GM12878 (cell line): Measurements from ENCODE around the gene CMTM3. TPM values are rescaled to one million over a fixed set of nuclear protein-coding genes. Genes with fewer than 3 reads are reported as not detected.

Source experiments
- ATAC-seq: fragments of 200-7000 bp; cut with Tn5 transposase; 3 replicates; pipeline ENCODE4 v1.9.1; 2020; ENCODE audit warnings: mild to moderate bottlenecking, moderate library complexity
- BruUV-seq: library from RNA; stranded (reverse); fragments of 400-500 nt; replicated peaks from 2 replicates; lab custom pipeline; 2021; lab: Mats Ljungman, UMichigan
- CTCF ChIA-PET: fragments of 300-600 bp; sonication (Branson Sonifier 250); formaldehyde crosslinking; extraction: SDS; loops from one replicate; lab custom pipeline; 2021; ENCODE audit warnings: inconsistent platforms; lab: Yijun Ruan, JAX
- POLR2A ChIA-PET: fragments of 350-600 bp; formaldehyde crosslinking; extraction: SDS; loops from one replicate; lab custom pipeline; 2021; ENCODE audit warnings: inconsistent platforms; lab: Charles Lee
- RAD21 ChIA-PET: fragments of 300-600 bp; sonication (Branson Sonifier 250); formaldehyde crosslinking; loops from one replicate; lab custom pipeline; 2023; ENCODE audit warnings: antibody characterized with exemption; ENCODE audit not compliant: unreplicated experiment; lab: Charles Lee
- SMC1A ChIA-PET: fragments of 300-600 bp; sonication (Branson Sonifier 250); formaldehyde crosslinking; loops from one replicate; lab custom pipeline; 2023; ENCODE audit not compliant: unreplicated experiment, uncharacterized antibody; lab: Charles Lee
- DNase-seq: peaks from one replicate; pipeline ENCODE4 v3.0.0-alpha.2; 2011; ENCODE audit warnings: low read depth, low spot score
- FAIRE-seq: peaks from 3 replicates; lab custom pipeline; 2011; peaks lifted over from hg19 to GRCh38; lab: Jason Lieb, UNC
- H2AFZ ChIP-seq: 2 replicates; pipeline ENCODE4 v1.6.0; 2011; ENCODE audit warnings: low read depth, low read length, control low read depth; ENCODE audit not compliant: control insufficient read depth
- H3K27ac ChIP-seq: 2 replicates; pipeline ENCODE4 v1.5.1; 2011; ENCODE audit warnings: control low read depth; ENCODE audit not compliant: control insufficient read depth, insufficient read depth
- H3K27me3 ChIP-seq, 2 experiments: replicated peaks in 1 of 2; 2 replicates each; pipeline versions ENCODE4 v1.6.0 to v1.6.1; 2011; ENCODE audit warnings: low read length in 1 of 2; ENCODE audit not compliant: control insufficient read depth in 2 of 2, insufficient read depth in 2 of 2
- H3K36me3 ChIP-seq, 2 experiments: 2 replicates each; pipeline ENCODE4 v1.5.1; 2011; ENCODE audit warnings: low read length in 1 of 2; ENCODE audit not compliant: control insufficient read depth in 2 of 2, insufficient read depth in 2 of 2
- H3K4me1 ChIP-seq: 2 replicates; pipeline ENCODE4 v1.6.1; 2011; ENCODE audit warnings: mild to moderate bottlenecking, low read length, moderate library complexity, mixed read lengths; ENCODE audit not compliant: control insufficient read depth, insufficient read depth
- H3K4me2 ChIP-seq: 2 replicates; pipeline ENCODE4 v1.6.0; 2011; ENCODE audit warnings: control low read depth; ENCODE audit not compliant: control insufficient read depth, insufficient read depth
- H3K4me3 ChIP-seq: fragments of 200-600 bp; sonication (generic); 2 replicates; pipeline ENCODE4 v1.5.1; 2016
- H3K79me2 ChIP-seq: 2 replicates; pipeline ENCODE4 v1.6.0; 2011; ENCODE audit warnings: low read length; ENCODE audit not compliant: control insufficient read depth, insufficient read depth
- H3K9ac ChIP-seq: 2 replicates; pipeline ENCODE4 v1.8.0; 2011; ENCODE audit warnings: low read length, control low read depth, mixed read lengths; ENCODE audit not compliant: control insufficient read depth, insufficient read depth
- H3K9me3 ChIP-seq: replicated peaks from 3 replicates; pipeline ENCODE4 v1.5.1; 2011; ENCODE audit warnings: mild to moderate bottlenecking, low read length; ENCODE audit not compliant: control insufficient read depth, insufficient read depth
- H4K20me1 ChIP-seq: 2 replicates; pipeline ENCODE4 v1.6.0; 2011; ENCODE audit not compliant: control insufficient read depth, insufficient read depth
- BHLHE40 ChIP-seq, 2 experiments: fragments of 450-650 bp in 1 of 2; IDR thresholded peaks; 2 replicates each; pipeline ENCODE4 v1.6.1; 2011 to 2017; ENCODE audit warnings: low read depth in 2 of 2, borderline replicate concordance in 1 of 2, improper control_type of control experiment in 1 of 2, low read length in 1 of 2, mild to moderate bottlenecking in 1 of 2
- CREB1 ChIP-seq: IDR thresholded peaks from 2 replicates; pipeline ENCODE4 v1.6.1; 2012; ENCODE audit warnings: low read depth, mild to moderate bottlenecking, inconsistent platforms
- HDAC6 ChIP-seq: fragments of 200-600 bp; sonication (generic); IDR thresholded peaks from one replicate; pipeline ENCODE4 v1.8.0; 2017; ENCODE audit warnings: antibody characterized with exemption; ENCODE audit not compliant: unreplicated experiment
- IKZF1 ChIP-seq: fragments of 450-650 bp; conservative IDR thresholded peaks from 2 replicates; pipeline ENCODE4 v1.6.1; 2017; ENCODE audit warnings: antibody characterized with exemption, mild to moderate bottlenecking
- MYB ChIP-seq: fragments of 150-350 bp; IDR thresholded peaks from 2 replicates; pipeline ENCODE4 v1.6.1; 2014; ENCODE audit warnings: mild to moderate bottlenecking, low read depth, low read length, borderline replicate concordance
- RFX5 ChIP-seq: IDR thresholded peaks from 2 replicates; pipeline ENCODE4 v1.6.1; 2011; ENCODE audit warnings: low read depth, low read length, improper control_type of control experiment
- RUNX3 ChIP-seq: IDR thresholded peaks from 2 replicates; pipeline ENCODE4 v1.6.1; 2012; ENCODE audit warnings: low read length, inconsistent platforms
- WGBS: methylation state at CpG from one replicate; pipeline ENCODE4 v1.1.6; 2016; ENCODE audit warnings: low lambda C conversion rate; ENCODE audit not compliant: insufficient replicate concordance, insufficient coverage; ENCODE audit errors: missing lambda C conversion rate; 5-methylcytosine and 5-hydroxymethylcytosine counted together
- in situ Hi-C: fragments of 300-500 bp; cut with MboI; formaldehyde crosslinking; loops from 9 replicates; pipeline ENCODE4 v1.14.3; 2018; ENCODE audit warnings: mixed read lengths
- intact Hi-C: fragments of 100-400 bp; cut with micrococcal nuclease; formaldehyde crosslinking; loops from one replicate; pipeline ENCODE4 v1.14.2; 2022; ENCODE audit not compliant: unreplicated experiment
- polyA plus RNA-seq, 11 experiments: library from polyadenylated mRNA; depleted of rRNA in 4 of 11; unstranded in 6 of 11; stranded (reverse) in 5 of 11; fragments of >200 nt; fragmentation: Nextera tagmentation in 4 of 11; fragmentation: Illumina TruSeq in 1 of 11; extraction: Ambion mirVana in 4 of 11; extraction: Trizol in 1 of 11; gene quantifications; 1 replicate in 1 of 11; 2 replicates in 10 of 11; pipeline versions ENCODE4 v1.2.1 to v1.2.3, GENCODE V29; 2011 to 2016; ENCODE audit warnings: inconsistent platforms in 2 of 11, missing spikeins in 2 of 11, low read depth in 1 of 11
- total RNA-seq, 4 experiments: library from RNA; depleted of rRNA in 3 of 4; stranded (reverse); fragments of >200 nt in 3 of 4; fragmentation: Illumina TruSeq in 1 of 4; extraction: Trizol in 1 of 4; gene quantifications; 2 replicates each; pipeline versions ENCODE4 v1.2.1 to v1.2.3, GENCODE V29; 2013 to 2021
- TF ChIP-seq, protein P1 (sequence below): IDR thresholded peaks from 2 replicates; pipeline ENCODE4 v1.6.1; 2012; ENCODE audit warnings: mild to moderate bottlenecking, low read depth, low read length
- TF ChIP-seq, protein P2 (sequence below): fragments of 450-650 bp; formaldehyde crosslinking; IDR thresholded peaks from 2 replicates; pipeline ENCODE4 v1.4.0; 2022; ENCODE audit warnings: mild to moderate bottlenecking, moderate library complexity
- TF ChIP-seq, protein P3 (sequence below): fragments of 450-650 bp; IDR thresholded peaks from 2 replicates; pipeline ENCODE4 v1.6.1; 2017; ENCODE audit warnings: mild to moderate bottlenecking, low read depth, inconsistent platforms; ENCODE audit not compliant: poor library complexity, severe bottlenecking
- TF ChIP-seq, protein P4 (sequence below): IDR thresholded peaks from 2 replicates; pipeline ENCODE4 v1.6.1; 2011; ENCODE audit warnings: mild to moderate bottlenecking, low read depth, low read length, moderate library complexity; ENCODE audit not compliant: insufficient replicate concordance

CMTM3 gene
- total and polyA plus RNA-seq, 10 of the 15 experiments (the other 5 are each of a cell fraction or from before 2014, with no cell fraction given) = 5.4 to 47.4 (median 28.6) TPM

DNA sequence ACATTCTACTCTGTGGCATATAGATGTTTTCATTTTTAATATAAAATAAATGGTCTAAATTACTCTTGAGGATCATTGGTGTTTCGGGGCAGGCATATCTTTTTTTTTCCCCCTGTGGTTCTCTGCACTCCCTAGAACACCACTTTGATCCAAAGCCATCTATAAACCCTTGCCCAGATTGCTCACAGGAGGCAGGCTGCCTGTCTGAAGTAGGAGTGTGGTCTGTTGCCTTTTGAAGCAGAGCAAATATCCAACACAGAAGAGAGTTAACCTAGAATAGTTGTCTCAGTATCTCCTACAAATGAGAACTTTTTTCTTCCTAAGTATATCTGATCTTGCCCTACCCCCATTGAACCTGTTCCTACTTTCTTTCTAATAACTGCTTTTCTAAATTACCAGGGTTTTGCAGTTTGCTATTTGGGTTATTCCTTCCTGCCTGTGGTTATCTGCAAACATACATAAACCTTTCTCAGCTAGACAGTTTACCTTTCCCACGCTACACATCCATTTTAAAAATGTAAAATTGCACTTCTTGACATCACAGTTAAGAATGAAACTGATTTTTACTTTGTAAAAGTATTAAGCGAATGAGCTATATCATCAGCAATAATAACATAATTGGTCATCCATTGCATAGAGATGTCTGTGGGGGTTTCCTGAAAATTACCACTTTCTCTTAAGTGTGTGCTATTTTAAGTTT is 43.0 kb upstream of the CMTM3 start:
- in situ Hi-C loops (no loop called here), intact Hi-C loops (loop anchor here (2.0 kb wide), 1 partner anchor 45 kb away; no protein-coding TSS in a partner anchor)
- no peaks in the 10 kb centered on the region for H3K27me3 ChIP-seq
- H3K79me2 ChIP-seq = no peaks in the 10 kb centered on the region
- no peaks in the 10 kb centered on the region for H3K4me1 ChIP-seq
- FAIRE-seq (no peak), DNase-seq (no peak), ATAC-seq (peak; percentile 37)
- H3K27ac ChIP-seq = no peak overlapping the region
- H2AFZ ChIP-seq = no peak overlapping the region
- H3K36me3 ChIP-seq = peaks cover 2 to 4% of the 10 kb centered on the region in 2 experiments; a peak in 2 of 4 replicates
- ChIA-PET RAD21 (interaction anchor here (0.9 to 3.5 kb wide), 12 partner anchors 10 to 70 kb away, joined by 3 to 27 read pairs (median 4); partner anchors contain the start of gene CKLF), CTCF (interaction anchor here (0.6 to 4.6 kb wide), 18 partner anchors 9 to 307 kb away, joined by 3 to 47 read pairs (median 5); partner anchors contain the start of genes CKLF and TK2), POLR2A (interaction anchor here (1.2 to 3.8 kb wide), 3 partner anchors 9 to 44 kb away, joined by 3 to 24 read pairs (median 4); partner anchors contain the start of genes CKLF and TK2), SMC1A (interaction anchor here (1.0 to 3.9 kb wide), 13 partner anchors 8 to 177 kb away, joined by 3 to 25 read pairs (median 8); partner anchors contain the start of gene CKLF)
- no peaks in the 10 kb centered on the region for H4K20me1 ChIP-seq
- H3K4me2 ChIP-seq = no peak overlapping the region
- no TSS peak for BruUV-seq
- no peaks in the 10 kb centered on the region for H3K9me3 ChIP-seq
- WGBS = 29% methylated on average over 3 of the region's 3 CpGs
- H3K4me3 ChIP-seq = no peak overlapping the region
- TF ChIP-seq CREB1 (0 out of 2 replicates have a peak, but pooled peaks have one; percentile 11), RFX5 (no peak), IKZF1 (no peak), HDAC6 (no peak), BHLHE40 (IDR thresholded peaks at IDR 0.05; ENCODE audit: borderline replicate concordance in 1 of 2, low read depth in 2 of 2, low read length in 1 of 2) (no peak), RUNX3 (peak; percentile 43; the same call in 1 of the 2 replicates), MYB (no peak)
- TF ChIP-seq, protein P1, sequence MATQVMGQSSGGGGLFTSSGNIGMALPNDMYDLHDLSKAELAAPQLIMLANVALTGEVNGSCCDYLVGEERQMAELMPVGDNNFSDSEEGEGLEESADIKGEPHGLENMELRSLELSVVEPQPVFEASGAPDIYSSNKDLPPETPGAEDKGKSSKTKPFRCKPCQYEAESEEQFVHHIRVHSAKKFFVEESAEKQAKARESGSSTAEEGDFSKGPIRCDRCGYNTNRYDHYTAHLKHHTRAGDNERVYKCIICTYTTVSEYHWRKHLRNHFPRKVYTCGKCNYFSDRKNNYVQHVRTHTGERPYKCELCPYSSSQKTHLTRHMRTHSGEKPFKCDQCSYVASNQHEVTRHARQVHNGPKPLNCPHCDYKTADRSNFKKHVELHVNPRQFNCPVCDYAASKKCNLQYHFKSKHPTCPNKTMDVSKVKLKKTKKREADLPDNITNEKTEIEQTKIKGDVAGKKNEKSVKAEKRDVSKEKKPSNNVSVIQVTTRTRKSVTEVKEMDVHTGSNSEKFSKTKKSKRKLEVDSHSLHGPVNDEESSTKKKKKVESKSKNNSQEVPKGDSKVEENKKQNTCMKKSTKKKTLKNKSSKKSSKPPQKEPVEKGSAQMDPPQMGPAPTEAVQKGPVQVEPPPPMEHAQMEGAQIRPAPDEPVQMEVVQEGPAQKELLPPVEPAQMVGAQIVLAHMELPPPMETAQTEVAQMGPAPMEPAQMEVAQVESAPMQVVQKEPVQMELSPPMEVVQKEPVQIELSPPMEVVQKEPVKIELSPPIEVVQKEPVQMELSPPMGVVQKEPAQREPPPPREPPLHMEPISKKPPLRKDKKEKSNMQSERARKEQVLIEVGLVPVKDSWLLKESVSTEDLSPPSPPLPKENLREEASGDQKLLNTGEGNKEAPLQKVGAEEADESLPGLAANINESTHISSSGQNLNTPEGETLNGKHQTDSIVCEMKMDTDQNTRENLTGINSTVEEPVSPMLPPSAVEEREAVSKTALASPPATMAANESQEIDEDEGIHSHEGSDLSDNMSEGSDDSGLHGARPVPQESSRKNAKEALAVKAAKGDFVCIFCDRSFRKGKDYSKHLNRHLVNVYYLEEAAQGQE = no peak
- TF ChIP-seq, protein P2, sequence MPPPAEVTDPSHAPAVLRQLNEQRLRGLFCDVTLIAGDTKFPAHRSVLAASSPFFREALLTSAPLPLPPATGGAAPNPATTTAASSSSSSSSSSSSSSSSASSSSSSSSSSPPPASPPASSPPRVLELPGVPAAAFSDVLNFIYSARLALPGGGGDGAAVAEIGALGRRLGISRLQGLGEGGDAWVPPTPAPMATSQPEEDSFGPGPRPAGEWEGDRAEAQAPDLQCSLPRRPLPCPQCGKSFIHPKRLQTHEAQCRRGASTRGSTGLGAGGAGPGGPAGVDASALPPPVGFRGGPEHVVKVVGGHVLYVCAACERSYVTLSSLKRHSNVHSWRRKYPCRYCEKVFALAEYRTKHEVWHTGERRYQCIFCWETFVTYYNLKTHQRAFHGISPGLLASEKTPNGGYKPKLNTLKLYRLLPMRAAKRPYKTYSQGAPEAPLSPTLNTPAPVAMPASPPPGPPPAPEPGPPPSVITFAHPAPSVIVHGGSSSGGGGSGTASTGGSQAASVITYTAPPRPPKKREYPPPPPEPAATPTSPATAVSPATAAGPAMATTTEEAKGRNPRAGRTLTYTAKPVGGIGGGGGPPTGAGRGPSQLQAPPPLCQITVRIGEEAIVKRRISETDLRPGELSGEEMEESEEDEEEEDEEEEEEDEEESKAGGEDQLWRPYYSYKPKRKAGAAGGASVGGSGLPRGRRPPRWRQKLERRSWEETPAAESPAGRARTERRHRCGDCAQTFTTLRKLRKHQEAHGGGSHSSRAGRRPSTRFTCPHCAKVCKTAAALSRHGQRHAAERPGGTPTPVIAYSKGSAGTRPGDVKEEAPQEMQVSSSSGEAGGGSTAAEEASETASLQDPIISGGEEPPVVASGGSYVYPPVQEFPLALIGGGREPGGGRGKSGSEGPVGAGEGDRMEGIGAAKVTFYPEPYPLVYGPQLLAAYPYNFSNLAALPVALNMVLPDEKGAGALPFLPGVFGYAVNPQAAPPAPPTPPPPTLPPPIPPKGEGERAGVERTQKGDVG = no peak
- TF ChIP-seq, protein P3, sequence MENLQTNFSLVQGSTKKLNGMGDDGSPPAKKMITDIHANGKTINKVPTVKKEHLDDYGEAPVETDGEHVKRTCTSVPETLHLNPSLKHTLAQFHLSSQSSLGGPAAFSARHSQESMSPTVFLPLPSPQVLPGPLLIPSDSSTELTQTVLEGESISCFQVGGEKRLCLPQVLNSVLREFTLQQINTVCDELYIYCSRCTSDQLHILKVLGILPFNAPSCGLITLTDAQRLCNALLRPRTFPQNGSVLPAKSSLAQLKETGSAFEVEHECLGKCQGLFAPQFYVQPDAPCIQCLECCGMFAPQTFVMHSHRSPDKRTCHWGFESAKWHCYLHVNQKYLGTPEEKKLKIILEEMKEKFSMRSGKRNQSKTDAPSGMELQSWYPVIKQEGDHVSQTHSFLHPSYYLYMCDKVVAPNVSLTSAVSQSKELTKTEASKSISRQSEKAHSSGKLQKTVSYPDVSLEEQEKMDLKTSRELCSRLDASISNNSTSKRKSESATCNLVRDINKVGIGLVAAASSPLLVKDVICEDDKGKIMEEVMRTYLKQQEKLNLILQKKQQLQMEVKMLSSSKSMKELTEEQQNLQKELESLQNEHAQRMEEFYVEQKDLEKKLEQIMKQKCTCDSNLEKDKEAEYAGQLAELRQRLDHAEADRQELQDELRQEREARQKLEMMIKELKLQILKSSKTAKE = no peak
- TF ChIP-seq, protein P4, sequence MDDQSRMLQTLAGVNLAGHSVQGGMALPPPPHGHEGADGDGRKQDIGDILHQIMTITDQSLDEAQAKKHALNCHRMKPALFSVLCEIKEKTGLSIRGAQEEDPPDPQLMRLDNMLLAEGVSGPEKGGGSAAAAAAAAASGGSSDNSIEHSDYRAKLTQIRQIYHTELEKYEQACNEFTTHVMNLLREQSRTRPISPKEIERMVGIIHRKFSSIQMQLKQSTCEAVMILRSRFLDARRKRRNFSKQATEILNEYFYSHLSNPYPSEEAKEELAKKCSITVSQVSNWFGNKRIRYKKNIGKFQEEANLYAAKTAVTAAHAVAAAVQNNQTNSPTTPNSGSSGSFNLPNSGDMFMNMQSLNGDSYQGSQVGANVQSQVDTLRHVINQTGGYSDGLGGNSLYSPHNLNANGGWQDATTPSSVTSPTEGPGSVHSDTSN = no peak
- no peak overlapping the region for H3K9ac ChIP-seq
